Neural progenitor cell (in vitro differentiated cells): ENCODE measurements around the gene DDX31.

Source experiments
- CTCF ChIP-seq: fragments of 200-600 bp; sonication (generic); IDR thresholded peaks from 2 replicates; pipeline ENCODE4 v1.5.1; 2017; ENCODE audit warnings: antibody characterized with exemption, mild to moderate bottlenecking
- EZH2phosphoT487 ChIP-seq: fragments of 200-600 bp; sonication (generic); IDR thresholded peaks from 2 replicates; pipeline ENCODE4 v1.6.1; 2017; ENCODE audit warnings: antibody characterized with exemption

- no peak for TF ChIP-seq CTCF
- TF ChIP-seq EZH2phosphoT487 = no peak
Measured at GRCh38 chr9:132627106-132627505, 42.7 kb downstream of the DDX31 start.
